Measurements from ENCODE around the gene CDC42SE2. TPM values are rescaled to one million over a fixed set of nuclear protein-coding genes. Genes with fewer than 3 reads are reported as not detected.

CDC42SE2 gene
- total and polyA plus RNA-seq, 2 of the 4 experiments (the other 2 are of a cell fraction), result 12.5 to 19.4 TPM

DNA sequence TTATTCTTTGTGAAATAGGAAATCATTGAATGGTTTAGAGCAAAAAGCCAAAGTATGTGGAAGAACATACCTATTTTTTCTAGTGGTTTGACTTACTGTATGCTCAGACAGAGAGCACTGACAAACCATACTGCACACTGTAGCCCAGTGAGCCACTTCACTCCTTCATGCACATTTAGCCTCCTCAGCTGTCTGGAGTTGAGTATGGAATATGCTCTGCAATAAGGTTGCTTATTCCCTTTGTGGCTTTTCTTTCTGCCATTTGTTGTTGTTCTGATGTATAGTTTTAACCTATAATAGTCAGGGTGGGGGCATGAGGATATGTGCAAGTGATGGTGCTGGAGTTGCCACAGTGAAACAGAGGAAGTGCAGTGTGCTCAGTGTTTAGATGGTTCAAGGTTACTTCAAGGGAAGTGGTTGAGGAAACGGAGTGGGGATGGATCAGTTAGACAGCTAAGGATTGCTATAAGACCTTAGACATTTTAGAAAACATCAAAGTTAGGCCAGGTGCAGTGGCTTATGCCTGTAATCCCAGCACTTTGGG lies 100.7 kb downstream of the CDC42SE2 start:
- TF ChIP-seq SMC3 (IDR thresholded peaks at IDR 0.05; ENCODE audit: low read depth, low read length), result no peak
- TF ChIP-seq, protein P1, sequence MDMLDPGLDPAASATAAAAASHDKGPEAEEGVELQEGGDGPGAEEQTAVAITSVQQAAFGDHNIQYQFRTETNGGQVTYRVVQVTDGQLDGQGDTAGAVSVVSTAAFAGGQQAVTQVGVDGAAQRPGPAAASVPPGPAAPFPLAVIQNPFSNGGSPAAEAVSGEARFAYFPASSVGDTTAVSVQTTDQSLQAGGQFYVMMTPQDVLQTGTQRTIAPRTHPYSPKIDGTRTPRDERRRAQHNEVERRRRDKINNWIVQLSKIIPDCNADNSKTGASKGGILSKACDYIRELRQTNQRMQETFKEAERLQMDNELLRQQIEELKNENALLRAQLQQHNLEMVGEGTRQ (IDR thresholded peaks at IDR 0.05; ENCODE audit: low read depth, low read length), result no peak
- no peak for TF ChIP-seq NFE2L2 (IDR thresholded peaks at IDR 0.05; ENCODE audit: low read depth, low read length)
- TF ChIP-seq MXI1 (IDR thresholded peaks at IDR 0.05; ENCODE audit: borderline replicate concordance, low read depth, low read length), result no peak
- TF ChIP-seq CEBPB (IDR thresholded peaks at IDR 0.05; ENCODE audit: low read depth, low read length), result no peak
- TF ChIP-seq MAZ (IDR thresholded peaks at IDR 0.05; ENCODE audit: borderline replicate concordance, low read depth, low read length), result no peak
- no peak for TF ChIP-seq CHD1 (IDR thresholded peaks at IDR 0.05; ENCODE audit: low read depth, low read length)
- Histone ChIP-seq H3K27me3 (ENCODE audit: control insufficient read depth, insufficient read depth, low read length) (no peaks in the 10 kb centered on the region), H3K36me3 (ENCODE audit: control insufficient read depth, insufficient read depth, low read length) (0 out of 2 replicates have a peak, but pooled peaks cover 3% of the 10 kb centered on the region), H2AK9ac (replicated peaks; ENCODE audit: low read depth, low read length, poor library complexity) (no peak overlapping the region), H3K9me3 (ENCODE audit: control insufficient read depth, insufficient read depth, low read length) (no peaks in the 10 kb centered on the region), H4K91ac (ENCODE audit: insufficient read depth, low read depth, low read length) (no peak overlapping the region), H2AK5ac (ENCODE audit: low read depth, low read length) (0 out of 2 replicates have a peak overlapping the region, but pooled peaks have one; percentile 10), H3K14ac (replicated peaks; ENCODE audit: low read depth, low read length) (no peak overlapping the region), H3K27ac (ENCODE audit: insufficient read depth, low read length) (no peak overlapping the region), H4K5ac (ENCODE audit: low read depth, low read length) (no peak overlapping the region), H3K9me1 (ENCODE audit: insufficient read depth, low read length) (peaks cover 10% of the 10 kb centered on the region), H2BK120ac (ENCODE audit: low read depth, low read length) (no peak overlapping the region; the same call in 1 of the 2 replicates), H3K4ac (ENCODE audit: low read depth, low read length) (no peak overlapping the region), H2BK15ac (ENCODE audit: low read depth, low read length) (no peak overlapping the region), H3K56ac (ENCODE audit: extremely low read depth, insufficient read depth, low read length) (no peak overlapping the region), H3K4me1 (ENCODE audit: control insufficient read depth, insufficient read depth, low read length) (peaks cover 4% of the 10 kb centered on the region), H3K18ac (ENCODE audit: low read depth, low read length) (no peak overlapping the region), H2BK5ac (ENCODE audit: low read depth, low read length, poor library complexity, severe bottlenecking) (no peak overlapping the region), H3K23ac (ENCODE audit: low read depth, low read length) (peak overlapping the region; percentile 37; the same call in 1 of the 2 replicates), H2AFZ (replicated peaks; ENCODE audit: low read length, poor library complexity) (no peak overlapping the region), H3K4me3 (ENCODE audit: insufficient read depth, low read depth, low read length) (no peak overlapping the region), H3K4me2 (ENCODE audit: low read depth, low read length) (no peak overlapping the region), H2BK20ac (ENCODE audit: low read depth, low read length) (no peak overlapping the region), H3K79me1 (ENCODE audit: low read depth in 1 of 2, low read length in 2 of 2) (peaks cover 23 to 54% of the 10 kb centered on the region in 2 experiments), H4K20me1 (ENCODE audit: insufficient read depth, low read length) (no peaks in the 10 kb centered on the region), H3K9ac (ENCODE audit: low read depth, low read length) (no peak overlapping the region), H4K8ac (ENCODE audit: low read depth in 2 of 2, low read length in 2 of 2) (no peak overlapping the region)
- no peak for DNase-seq
- CTCF ChIA-PET, result interaction anchor here (0.5 kb wide), 1 partner anchor 38 kb away, joined by 3 read pairs; no protein-coding TSS in a partner anchor
- POLR2A ChIA-PET (ENCODE audit: unreplicated experiment), result no interaction called here
- WGBS, 2 experiments (ENCODE audit: extremely low coverage in 2 of 2, insufficient read length in 1 of 2), result no CpG with 5 or more reads among the region's 1 CpG
- intact Hi-C loops (cut with micrococcal nuclease) (no loop called here), dilution Hi-C loops (cut with HindIII; ENCODE audit: low sequenced_read_pairs, unreplicated experiment) (no loop called here), in situ Hi-C loops (cut with MboI; ENCODE audit: low sequenced_read_pairs) (no loop called here)
- BruUV-seq (replicated peaks), result no TSS peak
- no peak for ATAC-seq (ENCODE audit: low read depth)
